ENCODE measurements around the gene UQCC3. TPM values are rescaled to one million over a fixed set of nuclear protein-coding genes. Genes with fewer than 3 reads are reported as not detected.

Gene UQCC3
- total and polyA plus RNA-seq, 9 of the 15 experiments (the other 6 are each of a cell fraction or from before 2014, with no cell fraction given) = 3.3 to 44.3 (median 8.0) TPM

GRCh38 chr11:62671608-62672389 is at the start of gene UQCC3, which contains the start of gene LBHD1 (continued):
- TF ChIP-seq, protein P1, sequence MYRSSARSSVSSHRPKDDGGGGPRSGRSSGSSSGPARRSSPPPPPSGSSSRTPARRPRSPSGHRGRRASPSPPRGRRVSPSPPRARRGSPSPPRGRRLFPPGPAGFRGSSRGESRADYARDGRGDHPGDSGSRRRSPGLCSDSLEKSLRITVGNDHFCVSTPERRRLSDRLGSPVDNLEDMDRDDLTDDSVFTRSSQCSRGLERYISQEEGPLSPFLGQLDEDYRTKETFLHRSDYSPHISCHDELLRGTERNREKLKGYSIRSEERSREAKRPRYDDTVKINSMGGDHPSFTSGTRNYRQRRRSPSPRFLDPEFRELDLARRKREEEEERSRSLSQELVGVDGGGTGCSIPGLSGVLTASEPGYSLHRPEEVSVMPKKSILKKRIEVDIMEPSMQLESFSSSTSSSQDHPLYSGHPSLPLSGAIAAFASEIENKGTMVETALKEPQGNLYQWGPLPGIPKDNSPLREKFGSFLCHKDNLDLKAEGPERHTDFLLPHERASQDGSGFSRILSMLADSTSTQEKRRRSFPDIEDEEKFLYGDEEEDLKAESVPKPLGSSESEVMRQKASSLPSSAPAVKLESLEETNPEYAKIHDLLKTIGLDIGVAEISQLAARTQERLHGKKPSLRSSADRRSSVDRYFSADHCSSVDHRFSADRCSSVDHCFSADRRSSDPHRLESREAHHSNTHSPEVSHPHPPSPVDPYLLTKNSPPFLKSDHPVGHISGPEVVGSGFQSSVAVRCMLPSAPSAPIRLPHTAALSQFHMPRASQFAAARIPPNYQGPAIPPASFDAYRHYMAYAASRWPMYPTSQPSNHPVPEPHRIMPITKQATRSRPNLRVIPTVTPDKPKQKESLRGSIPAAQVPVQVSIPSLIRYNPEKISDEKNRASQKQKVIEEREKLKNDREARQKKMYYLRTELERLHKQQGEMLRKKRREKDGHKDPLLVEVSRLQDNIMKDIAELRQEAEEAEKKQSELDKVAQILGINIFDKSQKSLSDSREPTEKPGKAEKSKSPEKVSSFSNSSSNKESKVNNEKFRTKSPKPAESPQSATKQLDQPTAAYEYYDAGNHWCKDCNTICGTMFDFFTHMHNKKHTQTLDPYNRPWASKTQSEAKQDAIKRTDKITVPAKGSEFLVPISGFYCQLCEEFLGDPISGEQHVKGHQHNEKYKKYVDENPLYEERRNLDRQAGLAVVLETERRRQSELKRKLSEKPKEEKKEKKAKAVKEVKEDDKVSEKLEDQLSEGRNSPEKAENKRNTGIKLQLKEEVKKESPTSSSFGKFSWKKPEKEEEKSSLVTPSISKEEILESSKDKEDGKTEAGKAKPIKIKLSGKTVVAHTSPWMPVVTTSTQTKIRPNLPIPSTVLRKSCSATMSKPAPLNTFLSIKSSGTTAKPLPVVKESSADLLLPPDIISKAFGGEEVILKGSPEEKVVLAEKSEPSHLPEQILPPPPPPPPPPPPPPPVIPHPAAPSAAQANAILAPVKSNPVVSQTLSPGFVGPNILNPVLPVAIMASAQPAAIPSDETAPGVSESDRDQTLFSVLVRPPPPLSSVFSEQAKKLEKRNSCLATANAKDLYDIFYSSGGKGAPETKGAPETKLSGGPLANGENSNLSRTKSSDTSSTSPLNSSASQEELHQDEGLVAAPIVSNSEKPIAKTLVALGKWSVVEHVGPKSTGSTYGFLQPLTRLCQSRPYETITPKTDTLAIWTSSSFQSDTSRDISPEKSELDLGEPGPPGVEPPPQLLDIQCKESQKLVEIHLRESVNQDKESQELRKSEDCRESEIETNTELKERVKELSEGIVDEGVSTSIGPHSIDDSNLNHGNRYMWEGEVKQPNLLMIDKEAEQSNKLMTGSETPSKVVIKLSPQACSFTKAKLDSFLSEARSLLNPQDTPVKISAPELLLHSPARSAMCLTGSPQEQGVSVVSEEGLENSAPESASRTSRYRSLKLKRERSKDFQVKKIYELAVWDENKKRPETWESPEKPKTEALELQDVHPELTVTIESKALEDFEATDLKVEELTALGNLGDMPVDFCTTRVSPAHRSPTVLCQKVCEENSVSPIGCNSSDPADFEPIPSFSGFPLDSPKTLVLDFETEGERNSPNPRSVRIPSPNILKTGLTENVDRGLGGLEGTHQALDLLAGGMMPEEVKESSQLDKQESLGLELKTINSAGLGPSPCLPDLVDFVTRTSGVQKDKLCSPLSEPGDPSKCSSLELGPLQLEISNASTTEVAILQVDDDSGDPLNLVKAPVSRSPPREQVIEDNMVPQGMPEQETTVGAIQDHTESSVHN (IDR thresholded peaks at IDR 0.05; ENCODE audit: borderline replicate concordance in 1 of 2, low read depth in 1 of 2) = no peak
- TF ChIP-seq BCL6 (CRISPR knock-in tag; IDR thresholded peaks at IDR 0.05) (no peak), ZNF316 (IDR thresholded peaks at IDR 0.05) (0 out of 2 replicates have a peak, but pooled peaks have one; percentile 42), MCM2 (IDR thresholded peaks at IDR 0.05; ENCODE audit: low read depth) (no peak), TRIM25 (IDR thresholded peaks at IDR 0.05; ENCODE audit: borderline replicate concordance) (0 out of 2 replicates have a peak, but pooled peaks have one; percentile 13), FOXK2 (conservative IDR thresholded peaks at IDR 0.05 in 1 of 2, IDR thresholded peaks at IDR 0.05 in 1 of 2; ENCODE audit: low read depth in 2 of 2) (peak; percentile 10 to 27; a peak in 2 of 4 replicates), ADNP (tag; IDR thresholded peaks at IDR 0.05) (no peak), ZBTB8A (IDR thresholded peaks at IDR 0.05; ENCODE audit: partially characterized antibody) (no peak), SFPQ (IDR thresholded peaks at IDR 0.05; ENCODE audit: low read depth, low read length) (no peak), CTBP1 (IDR thresholded peaks at IDR 0.05; ENCODE audit: borderline replicate concordance) (peak; percentile 65; the same call in 1 of the 2 replicates)
